ENCODE measurements around the gene AMELX. TPM values are rescaled to one million over a fixed set of nuclear protein-coding genes. Genes with fewer than 3 reads are reported as not detected.

AMELX gene
- total RNA-seq, 2 donors from 2014 or later = not detected

- H3K4me1 ChIP-seq (replicated peaks) = no peaks in the 10 kb centered on the region
- H3K27ac ChIP-seq = no peak overlapping the region
- no peak for DNase-seq (ENCODE audit: low spot score)
- no peaks in the 10 kb centered on the region for H3K9me3 ChIP-seq
- H3K27me3 ChIP-seq (replicated peaks; ENCODE audit: insufficient read depth) = no peaks in the 10 kb centered on the region
- no peak for TF ChIP-seq POLR2A (IDR thresholded peaks at IDR 0.05)
- no peak for TF ChIP-seq POLR2AphosphoS5 (IDR thresholded peaks at IDR 0.05)
- intact Hi-C loops (cut with DNase I) = no loop called here
- 63% methylated on average over 7 of the region's 7 CpGs for WGBS
- no peaks in the 10 kb centered on the region for H3K36me3 ChIP-seq
- H3K4me3 ChIP-seq = no peak overlapping the region
Measured at GRCh38 chrX:11319806-11320520, 26.8 kb downstream of the AMELX start.

GRCh38 chrX:11321986-11322385 is 28.8 kb downstream of the AMELX start:
- no peaks in the 10 kb centered on the region for H3K27me3 ChIP-seq (replicated peaks; ENCODE audit: insufficient read depth)
- H3K4me3 ChIP-seq = no peak overlapping the region
- 88% methylated on average over 2 of the region's 2 CpGs for WGBS
- intact Hi-C loops (cut with DNase I) = no loop called here
- no peak overlapping the region for H3K27ac ChIP-seq
- DNase-seq (ENCODE audit: low spot score) = no peak
- no peaks in the 10 kb centered on the region for H3K36me3 ChIP-seq
- TF ChIP-seq CTCF (IDR thresholded peaks at IDR 0.05) (no peak), POLR2A (IDR thresholded peaks at IDR 0.05) (no peak), POLR2AphosphoS5 (IDR thresholded peaks at IDR 0.05) (no peak)
- no peaks in the 10 kb centered on the region for H3K4me1 ChIP-seq (replicated peaks)
- H3K9me3 ChIP-seq = no peaks in the 10 kb centered on the region

GRCh38 chrX:11328134-11328533 is 34.9 kb downstream of the AMELX start:
- 83% methylated on average over 3 of the region's 3 CpGs for WGBS
- Histone ChIP-seq H3K27ac (no peak overlapping the region), H3K4me3 (no peak overlapping the region), H3K36me3 (no peaks in the 10 kb centered on the region), H3K9me3 (no peaks in the 10 kb centered on the region), H3K4me1 (replicated peaks) (no peaks in the 10 kb centered on the region), H3K27me3 (replicated peaks; ENCODE audit: insufficient read depth) (no peaks in the 10 kb centered on the region)
- DNase-seq (ENCODE audit: low spot score) = no peak
- no peak for TF ChIP-seq POLR2A (IDR thresholded peaks at IDR 0.05)
- TF ChIP-seq POLR2AphosphoS5 (IDR thresholded peaks at IDR 0.05) = no peak
- no peak for TF ChIP-seq CTCF (IDR thresholded peaks at IDR 0.05)
- intact Hi-C loops (cut with DNase I) = no loop called here

DNA sequence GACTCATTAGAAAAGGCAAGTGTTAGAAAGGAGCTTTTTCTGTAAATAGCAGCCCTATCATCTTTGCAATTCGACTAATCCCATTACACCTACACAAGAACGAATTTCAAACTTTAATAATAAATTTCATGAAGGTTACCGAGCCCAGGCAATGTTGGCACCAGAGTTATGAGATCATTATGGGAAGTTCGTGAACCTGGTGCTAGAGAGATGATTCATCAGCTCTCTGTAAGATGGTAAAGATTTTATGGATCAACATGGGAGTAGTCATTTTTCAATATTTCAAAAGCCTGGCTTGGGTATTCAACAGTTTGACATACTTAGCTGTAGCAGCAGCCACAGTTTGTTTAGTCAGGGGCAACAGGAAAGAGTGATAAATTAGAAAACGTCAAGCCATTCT is 35.8 kb downstream of the AMELX start:
- no peak overlapping the region for H3K27ac ChIP-seq
- H3K9me3 ChIP-seq = no peaks in the 10 kb centered on the region
- 30% methylated on average over 5 of the region's 5 CpGs for WGBS
- no peaks in the 10 kb centered on the region for H3K4me1 ChIP-seq (replicated peaks)
- no peak for DNase-seq (ENCODE audit: low spot score)
- H3K4me3 ChIP-seq = no peak overlapping the region
- H3K27me3 ChIP-seq (replicated peaks; ENCODE audit: insufficient read depth) = no peaks in the 10 kb centered on the region
- no peaks in the 10 kb centered on the region for H3K36me3 ChIP-seq
- intact Hi-C loops (cut with DNase I) = no loop called here
- TF ChIP-seq POLR2A (IDR thresholded peaks at IDR 0.05) = no peak
- TF ChIP-seq CTCF (IDR thresholded peaks at IDR 0.05) = no peak
- no peak for TF ChIP-seq POLR2AphosphoS5 (IDR thresholded peaks at IDR 0.05)

- Histone ChIP-seq H3K36me3 (no peaks in the 10 kb centered on the region), H3K27me3 (replicated peaks; ENCODE audit: insufficient read depth) (no peaks in the 10 kb centered on the region), H3K9me3 (no peaks in the 10 kb centered on the region), H3K4me1 (replicated peaks) (no peaks in the 10 kb centered on the region), H3K27ac (no peak overlapping the region), H3K4me3 (no peak overlapping the region)
- intact Hi-C loops (cut with DNase I) = no loop called here
- no peak for DNase-seq (ENCODE audit: low spot score)
- no peak for TF ChIP-seq POLR2AphosphoS5 (IDR thresholded peaks at IDR 0.05)
- no peak for TF ChIP-seq POLR2A (IDR thresholded peaks at IDR 0.05)
- TF ChIP-seq CTCF (IDR thresholded peaks at IDR 0.05) = no peak
- 87% methylated on average over 2 of the region's 2 CpGs for WGBS
Measured at GRCh38 chrX:11331788-11332187, 38.6 kb downstream of the AMELX start.

Measured in prostate gland (tissue), 2 donors.